Measurements from ENCODE around the gene SUDS3.

DNA sequence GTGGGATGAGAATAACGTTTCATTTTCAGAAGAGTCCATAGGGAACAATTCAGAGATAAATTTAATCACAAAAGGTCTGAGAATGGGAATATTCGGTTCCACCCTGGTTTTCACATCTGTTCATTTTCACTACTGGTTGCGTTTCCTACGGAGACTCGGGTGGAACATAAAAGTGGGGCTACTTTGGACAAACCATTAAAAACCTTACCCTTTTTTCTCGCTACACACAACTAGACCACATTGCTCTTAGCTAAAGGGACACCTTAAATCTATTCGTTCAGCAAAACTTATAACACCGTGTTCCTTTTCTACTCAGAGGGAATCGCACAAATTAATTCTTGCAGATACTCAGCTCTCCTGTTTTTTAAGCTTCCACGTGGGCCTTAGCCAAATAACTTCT is 1.0 kb upstream of the SUDS3 start:
- no peak for TF ChIP-seq ASH2L (IDR thresholded peaks at IDR 0.05; ENCODE audit: borderline replicate concordance, low read depth)
- no peak for TF ChIP-seq POLR2AphosphoS5 (IDR thresholded peaks at IDR 0.05; ENCODE audit: low read length)
